Activated T-cell treated with anti-CD3 and anti-CD28 coated beads, Interleukin-2, amount 50 U/mL, for 72 hours (primary cell): ENCODE data around the gene SH2D5. TPM values are rescaled to one million over a fixed set of nuclear protein-coding genes. Genes with fewer than 3 reads are reported as not detected.

Experiments used
- total RNA-seq, 2 donors: library from RNA; stranded (reverse); gene quantifications; one replicate each; pipeline ENCODE4 v1.2.3, GENCODE V29; 2022

Gene SH2D5
- total RNA-seq, 2 donors from 2014 or later = 0.09 to 0.34 TPM

Other genes with a start within 250 kb of the SH2D5 start
- gene CAMK2N1, start 246.5 kb downstream of the SH2D5 start, total RNA-seq = 1 to 10 TPM; 1.2 to 3.0 TPM
- 10 to 100 TPM; 17.0 to 20.1 TPM for gene MUL1, start 224.6 kb downstream of the SH2D5 start, total RNA-seq
- not detected for gene FAM43B, start 180.1 kb downstream of the SH2D5 start, total RNA-seq
- gene CDA, start 143.6 kb downstream of the SH2D5 start, total RNA-seq = not detected
- gene PINK1, start 99.2 kb downstream of the SH2D5 start, total RNA-seq = 1 to 10 TPM; 8.3 to 9.0 TPM
- 100 to 1,000 TPM; 159 to 175 TPM for gene DDOST, start 71.3 kb downstream of the SH2D5 start, total RNA-seq
- not detected for gene KIF17, start 14.7 kb downstream of the SH2D5 start, total RNA-seq
- 100 to 1,000 TPM; 283 to 333 TPM for gene HP1BP3, start 54.6 kb upstream of the SH2D5 start, total RNA-seq